Left renal pelvis (tissue), 4 donors: ENCODE results near the gene NOXO1. TPM values are rescaled to one million over a fixed set of nuclear protein-coding genes. Genes with fewer than 3 reads are reported as not detected.
A peak's percentile ranks its signal among the peaks of the same experiment; 100 is the strongest.
"Not testable (repeated sequence)": the region's sequence is repeated elsewhere in the genome, so short reads cannot be mapped to it uniquely, and the experiment has no call there.

Source experiments
- DNase-seq, 4 donors: peaks; one replicate each; pipeline ENCODE4 v3.0.0-alpha.2; 2013; ENCODE audit warnings: low read depth in 4 of 4, low spot score in 3 of 4
- polyA plus RNA-seq, 4 donors: library from polyadenylated mRNA; unstranded; fragments of 120-200 nt; gene quantifications; one replicate each; pipeline ENCODE4 v1.2.1, GENCODE V29; 2013; ENCODE audit not compliant: insufficient read length in 4 of 4

NOXO1 gene
- polyA plus RNA-seq, 4 donors = 0.45 to 3.0 (median 0.78) TPM

- peak; percentile 94 to 98 (median 98) for DNase-seq
Observed at GRCh38 chr16:1942810-1943726, 38.2 kb downstream of the NOXO1 start, which contains the start of gene MSRB1. Gene MSRB1, minus strand, starts transcription at chr16:1943199. Its CDS starts 43 bp downstream, at chr16:1943156.

GRCh38 chr16:1942047-1942809 lies 39.0 kb downstream of the NOXO1 start:
- no peak for DNase-seq

GRCh38 chr16:1941162-1942046 lies 39.9 kb downstream of the NOXO1 start:
- no peak for DNase-seq

GRCh38 chr16:1940273-1941161 lies 40.8 kb downstream of the NOXO1 start:
- DNase-seq = no peak

GRCh38 chr16:1939833-1940232 lies 41.4 kb downstream of the NOXO1 start:
- not testable (repeated sequence) for DNase-seq

GRCh38 chr16:1938910-1939309 lies 42.4 kb downstream of the NOXO1 start:
- no peak for DNase-seq

- no peak for DNase-seq
Observed at GRCh38 chr16:1938316-1938715, 43.0 kb downstream of the NOXO1 start.

- DNase-seq = no peak
Observed at GRCh38 chr16:1936945-1937479, 44.3 kb downstream of the NOXO1 start.

GRCh38 chr16:1933097-1933661 lies 48.1 kb downstream of the NOXO1 start:
- no peak for DNase-seq

- no peak for DNase-seq
Observed at GRCh38 chr16:1932050-1933028, 48.9 kb downstream of the NOXO1 start.

- no peak for DNase-seq
Observed at GRCh38 chr16:1930338-1930720, 50.9 kb downstream of the NOXO1 start.

- peak; percentile 61 to 70 (median 67) for DNase-seq
Observed at GRCh38 chr16:1929578-1930337, 51.5 kb downstream of the NOXO1 start.

GRCh38 chr16:1929105-1929504 lies 52.2 kb downstream of the NOXO1 start:
- DNase-seq = no peak
